Thyroid gland (tissue), 4 donors: ENCODE data around the gene CYP2W1.

Source experiments
- CTCF ChIP-seq, 6 experiments: fragments of 200-600 bp in 3 of 6; fragments of 450-650 bp in 3 of 6; sonication (generic) in 3 of 6; IDR thresholded peaks; one replicate each; pipeline ENCODE4 v1.5.1; 2016 to 2019; ENCODE audit warnings: antibody characterized with exemption in 6 of 6, mild to moderate bottlenecking in 2 of 6, inconsistent platforms in 1 of 6, moderate library complexity in 1 of 6
- POLR2A ChIP-seq, 2 donors: fragments of 450-650 bp; IDR thresholded peaks; one replicate each; pipeline ENCODE4 v1.6.1; 2017; ENCODE audit warnings: antibody characterized with exemption in 2 of 2, mild to moderate bottlenecking in 2 of 2, moderate library complexity in 1 of 2

GRCh38 chr7:978416-979091, 4.4 kb upstream of the CYP2W1 start:
- TF ChIP-seq POLR2A (IDR thresholded peaks at IDR 0.05) (no peak), CTCF (IDR thresholded peaks at IDR 0.05) (no peak)
